ENCODE results near the gene TCFL5. TPM values are rescaled to one million over a fixed set of nuclear protein-coding genes. Genes with fewer than 3 reads are reported as not detected.

TCFL5 gene
- total and polyA plus RNA-seq, 10 of the 15 experiments (the other 5 are each of a cell fraction or from before 2014, with no cell fraction given) = 0.48 to 8.1 (median 3.8) TPM

- ATAC-seq = no peak
- intact Hi-C loops (cut with micrococcal nuclease; ENCODE audit: unreplicated experiment) = no loop called here
- Histone ChIP-seq H2AFZ (ENCODE audit: control insufficient read depth, low read depth, low read length) (no peak overlapping the region), H3K9me3 (replicated peaks; ENCODE audit: control insufficient read depth, insufficient read depth, low read length) (no peaks in the 10 kb centered on the region), H3K4me2 (ENCODE audit: control insufficient read depth, insufficient read depth) (no peak overlapping the region), H3K79me2 (ENCODE audit: control insufficient read depth, insufficient read depth, low read length) (no peaks in the 10 kb centered on the region), H3K4me1 (ENCODE audit: control insufficient read depth, insufficient read depth, low read length) (no peaks in the 10 kb centered on the region), H3K36me3 (ENCODE audit: control insufficient read depth in 2 of 2, insufficient read depth in 2 of 2, low read length in 1 of 2) (peaks cover 13 to 17% of the 10 kb centered on the region in 2 experiments), H3K27me3 (replicated peaks in 1 of 2; ENCODE audit: control insufficient read depth in 2 of 2, insufficient read depth in 2 of 2, low read length in 1 of 2) (no peaks in the 10 kb centered on the region), H3K27ac (ENCODE audit: control insufficient read depth, insufficient read depth) (no peak overlapping the region), H3K9ac (ENCODE audit: control insufficient read depth, insufficient read depth, low read length) (no peak overlapping the region), H3K4me3 (no peak overlapping the region), H4K20me1 (ENCODE audit: control insufficient read depth, insufficient read depth) (no peaks in the 10 kb centered on the region; the same call in 1 of the 2 replicates)
- FAIRE-seq = no peak
- SMC1A ChIA-PET (ENCODE audit: uncharacterized antibody, unreplicated experiment) = interaction anchor here (1.5 kb wide), 1 partner anchor 14 kb away, joined by 3 read pairs; no protein-coding TSS in a partner anchor
- 54% methylated on average over 20 of the region's 20 CpGs for WGBS (ENCODE audit: insufficient coverage, insufficient replicate concordance, low lambda C conversion rate, missing lambda C conversion rate)
- BruUV-seq (replicated peaks) = no TSS peak
- POLR2A ChIA-PET = no interaction called here
- in situ Hi-C loops (cut with MboI) = no loop called here
- TF ChIP-seq SREBF2 (IDR thresholded peaks at IDR 0.05; ENCODE audit: low read length) (no peak), SMC3 (IDR thresholded peaks at IDR 0.05; ENCODE audit: borderline replicate concordance, low read length) (no peak), MLLT1 (IDR thresholded peaks at IDR 0.05) (no peak)
- RAD21 ChIA-PET (ENCODE audit: unreplicated experiment) = no interaction called here
- CTCF ChIA-PET = no interaction called here
- no peak for DNase-seq (ENCODE audit: low read depth, low spot score)
These were observed 23.6 kb upstream of the TCFL5 start for GRCh38 chr20:62885046-62885895.

GRCh38 chr20:62884556-62884955, 22.9 kb upstream of the TCFL5 start:
- Histone ChIP-seq H2AFZ (ENCODE audit: control insufficient read depth, low read depth, low read length) (no peak overlapping the region), H3K4me3 (no peak overlapping the region), H3K9me3 (replicated peaks; ENCODE audit: control insufficient read depth, insufficient read depth, low read length) (no peaks in the 10 kb centered on the region), H3K36me3 (ENCODE audit: control insufficient read depth in 2 of 2, insufficient read depth in 2 of 2, low read length in 1 of 2) (peaks cover 9 to 13% of the 10 kb centered on the region in 2 experiments), H3K4me1 (ENCODE audit: control insufficient read depth, insufficient read depth, low read length) (no peaks in the 10 kb centered on the region), H3K27me3 (replicated peaks in 1 of 2; ENCODE audit: control insufficient read depth in 2 of 2, insufficient read depth in 2 of 2, low read length in 1 of 2) (no peaks in the 10 kb centered on the region), H3K4me2 (ENCODE audit: control insufficient read depth, insufficient read depth) (no peak overlapping the region), H4K20me1 (ENCODE audit: control insufficient read depth, insufficient read depth) (no peaks in the 10 kb centered on the region; the same call in 1 of the 2 replicates), H3K79me2 (ENCODE audit: control insufficient read depth, insufficient read depth, low read length) (no peaks in the 10 kb centered on the region), H3K9ac (ENCODE audit: control insufficient read depth, insufficient read depth, low read length) (no peak overlapping the region), H3K27ac (ENCODE audit: control insufficient read depth, insufficient read depth) (no peak overlapping the region)
- intact Hi-C loops (cut with micrococcal nuclease; ENCODE audit: unreplicated experiment) (no loop called here), in situ Hi-C loops (cut with MboI) (no loop called here)
- ChIA-PET SMC1A (ENCODE audit: uncharacterized antibody, unreplicated experiment) (interaction anchor here (1.5 kb wide), 1 partner anchor 15 kb away, joined by 3 read pairs; no protein-coding TSS in a partner anchor), CTCF (no interaction called here), POLR2A (no interaction called here), RAD21 (ENCODE audit: unreplicated experiment) (no interaction called here)
- BruUV-seq (replicated peaks) = no TSS peak
- DNase-seq (ENCODE audit: low read depth, low spot score) (no peak), ATAC-seq (no peak), FAIRE-seq (no peak)
- 99% methylated on average over 8 of the region's 8 CpGs for WGBS (ENCODE audit: insufficient coverage, insufficient replicate concordance, low lambda C conversion rate, missing lambda C conversion rate)
- no peak for TF ChIP-seq MAX (IDR thresholded peaks at IDR 0.05; ENCODE audit: low read depth, low read length)
- TF ChIP-seq NFYB (IDR thresholded peaks at IDR 0.05; ENCODE audit: insufficient read depth, low read depth, low read length) = no peak
- TF ChIP-seq SRF (IDR thresholded peaks at IDR 0.05; ENCODE audit: low read depth in 2 of 2, low read length in 2 of 2) = no peak
- TF ChIP-seq ZNF207 (IDR thresholded peaks at IDR 0.05; ENCODE audit: borderline replicate concordance) = no peak
- no peak for TF ChIP-seq NKRF (conservative IDR thresholded peaks at IDR 0.05)
- TF ChIP-seq DPF2 (IDR thresholded peaks at IDR 0.05) = no peak
- no peak for TF ChIP-seq MLLT1 (IDR thresholded peaks at IDR 0.05)
